ENCODE measurements around the gene C19orf18. TPM values are rescaled to one million over a fixed set of nuclear protein-coding genes. Genes with fewer than 3 reads are reported as not detected.

C19orf18 gene
- polyA plus RNA-seq, 3 donors, result not detected

DNA sequence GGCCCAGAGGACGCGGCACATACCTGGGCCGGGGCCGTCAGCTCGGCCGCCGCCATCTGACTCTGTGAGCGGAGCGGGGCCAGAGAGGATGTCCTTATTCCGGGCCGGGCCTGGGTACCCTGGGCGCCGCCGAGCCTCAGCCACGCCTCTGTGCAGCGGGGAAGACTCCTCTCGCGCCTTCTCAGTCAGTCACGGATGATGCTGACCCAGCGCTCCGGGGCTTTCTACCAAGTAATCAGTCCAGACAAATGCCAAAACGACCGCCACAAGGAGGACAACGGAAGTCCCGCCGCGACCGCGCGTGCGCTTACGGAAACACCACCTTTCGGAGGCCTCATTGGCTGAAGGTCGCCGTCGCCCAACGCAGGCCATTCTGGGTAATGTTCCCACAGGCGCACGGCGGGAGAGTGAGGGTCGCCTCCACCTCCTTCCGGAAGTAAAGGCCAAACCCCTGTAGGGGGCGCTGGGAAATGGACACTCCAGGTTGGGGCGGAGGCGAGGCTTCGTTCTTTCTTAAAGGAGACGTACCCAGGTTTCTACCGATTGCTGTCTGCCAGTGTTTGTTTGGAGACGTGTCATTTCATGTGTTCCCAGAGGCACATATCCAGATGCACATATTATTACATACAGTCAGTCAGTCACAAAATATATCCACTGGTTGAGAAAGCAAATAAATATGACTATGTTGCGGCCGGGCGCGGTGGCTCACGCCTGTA, 26.8 kb downstream of the C19orf18 start, which contains the start of gene ZNF256:
ZNF256 (minus strand) TSS at position 288 of the 716 bp plus-strand sequence; CDS start at position 56, 232 bp downstream.
- Histone ChIP-seq H3K4me2 (replicated peaks; ENCODE audit: extremely low read depth, low read length, poor library complexity, severe bottlenecking) (peak within 1 kb of the TSS; percentile 88), H3K9me3 (replicated peaks in 1 of 2; ENCODE audit: control insufficient read depth in 1 of 2, insufficient read depth in 1 of 2, low read length in 2 of 2) (peaks cover 85 to 91% of the 10 kb centered on the region in 2 donors), H4K20me1 (ENCODE audit: insufficient read depth, low read length) (no peaks in the 10 kb centered on the region), H3K4me1 (ENCODE audit: control insufficient read depth in 1 of 2, insufficient read depth in 2 of 2, low read length in 2 of 2) (peaks cover 12 to 19% of the 10 kb centered on the region in 2 donors), H2AFZ (ENCODE audit: insufficient read depth, low read depth, low read length, poor library complexity, severe bottlenecking) (peak within 1 kb of the TSS; percentile 89), H3K27me3 (ENCODE audit: control insufficient read depth in 2 of 2, insufficient read depth in 2 of 2, low read length in 2 of 2) (no peaks in the 10 kb centered on the region), H3K79me2 (ENCODE audit: insufficient read depth, low read length) (peaks cover 5% of the 10 kb centered on the region), H3K4me3 (replicated peaks in 1 of 3; ENCODE audit: low read depth in 2 of 3, low read length in 3 of 3) (peak within 1 kb of the TSS; percentile 58 to 87 (median 64)), H3K27ac (ENCODE audit: low read depth in 1 of 2, low read length in 2 of 2) (peak within 1 kb of the TSS; percentile 39 to 41), H3K9ac (ENCODE audit: insufficient read depth, low read length, poor library complexity, severe bottlenecking) (peak within 1 kb of the TSS; percentile 65), H3K36me3 (replicated peaks in 1 of 2; ENCODE audit: control insufficient read depth in 1 of 2, insufficient read depth in 2 of 2, low read length in 2 of 2) (peaks cover 9 to 19% of the 10 kb centered on the region in 2 donors)
- Mint-ChIP-seq H3K27ac (peak within 1 kb of the TSS in 4 of 7 donors; percentile 1 to 85 (median 76)), H3K4me3 (peak within 1 kb of the TSS; percentile 89 to 97), H3K4me1 (peaks cover 20% of the 10 kb centered on the region), H3K36me3 (peaks cover 30 to 33% of the 10 kb centered on the region in 2 donors), H3K9me3 (peaks cover 53 to 95% (median 93%) of the 10 kb centered on the region in 7 donors), H3K27me3 (ENCODE audit: low read depth in 3 of 3) (peaks cover 0 to 2% (median 0%) of the 10 kb centered on the region in 3 donors)
- intact Hi-C loops (cut with micrococcal nuclease), result no loop called here
- WGBS (ENCODE audit: insufficient coverage), result 7% methylated on average over 51 of the region's 54 CpGs
- DNase-seq, result peak; percentile 52 to 69 (median 55)
- TF ChIP-seq, protein P1, sequence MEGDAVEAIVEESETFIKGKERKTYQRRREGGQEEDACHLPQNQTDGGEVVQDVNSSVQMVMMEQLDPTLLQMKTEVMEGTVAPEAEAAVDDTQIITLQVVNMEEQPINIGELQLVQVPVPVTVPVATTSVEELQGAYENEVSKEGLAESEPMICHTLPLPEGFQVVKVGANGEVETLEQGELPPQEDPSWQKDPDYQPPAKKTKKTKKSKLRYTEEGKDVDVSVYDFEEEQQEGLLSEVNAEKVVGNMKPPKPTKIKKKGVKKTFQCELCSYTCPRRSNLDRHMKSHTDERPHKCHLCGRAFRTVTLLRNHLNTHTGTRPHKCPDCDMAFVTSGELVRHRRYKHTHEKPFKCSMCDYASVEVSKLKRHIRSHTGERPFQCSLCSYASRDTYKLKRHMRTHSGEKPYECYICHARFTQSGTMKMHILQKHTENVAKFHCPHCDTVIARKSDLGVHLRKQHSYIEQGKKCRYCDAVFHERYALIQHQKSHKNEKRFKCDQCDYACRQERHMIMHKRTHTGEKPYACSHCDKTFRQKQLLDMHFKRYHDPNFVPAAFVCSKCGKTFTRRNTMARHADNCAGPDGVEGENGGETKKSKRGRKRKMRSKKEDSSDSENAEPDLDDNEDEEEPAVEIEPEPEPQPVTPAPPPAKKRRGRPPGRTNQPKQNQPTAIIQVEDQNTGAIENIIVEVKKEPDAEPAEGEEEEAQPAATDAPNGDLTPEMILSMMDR (IDR thresholded peaks at IDR 0.05), result peak; percentile 24

DNA sequence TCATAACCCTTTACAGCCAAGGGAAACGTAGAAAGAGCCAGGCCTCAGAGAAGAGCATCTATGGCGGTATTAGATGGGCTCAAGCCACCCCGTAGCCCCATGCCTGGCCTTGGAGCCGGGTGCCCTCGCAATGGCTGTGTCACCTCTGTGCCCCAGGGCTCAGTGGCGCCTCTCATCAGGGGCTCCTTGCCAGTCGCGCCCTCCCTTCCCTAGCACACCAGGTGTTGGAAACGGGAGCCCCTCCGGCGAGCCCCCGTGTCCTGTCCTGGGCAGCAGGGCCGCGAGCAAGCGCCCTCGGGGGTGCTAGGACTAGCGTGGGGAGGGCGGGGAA, 27.3 kb downstream of the C19orf18 start:
- H3K36me3 Mint-ChIP-seq, result peaks cover 35 to 38% of the 10 kb centered on the region in 2 donors

More for the DNA sequence above, 27.3 kb downstream of the C19orf18 start:
- Histone ChIP-seq H4K20me1 (ENCODE audit: insufficient read depth, low read length) (no peaks in the 10 kb centered on the region), H3K36me3 (replicated peaks in 1 of 2; ENCODE audit: control insufficient read depth in 1 of 2, insufficient read depth in 2 of 2, low read length in 2 of 2) (peaks cover 14 to 24% of the 10 kb centered on the region in 2 donors), H3K9ac (ENCODE audit: insufficient read depth, low read length, poor library complexity, severe bottlenecking) (peak overlapping the region; percentile 65), H3K4me2 (replicated peaks; ENCODE audit: extremely low read depth, low read length, poor library complexity, severe bottlenecking) (peak overlapping the region; percentile 88), H3K27ac (ENCODE audit: low read depth in 1 of 2, low read length in 2 of 2) (peak overlapping the region in 1 of 2 donors; percentile 41), H3K9me3 (replicated peaks in 1 of 2; ENCODE audit: control insufficient read depth in 1 of 2, insufficient read depth in 1 of 2, low read length in 2 of 2) (peaks cover 86 to 91% of the 10 kb centered on the region in 2 donors), H3K4me3 (replicated peaks in 1 of 3; ENCODE audit: low read depth in 2 of 3, low read length in 3 of 3) (peak overlapping the region; percentile 58 to 87 (median 64)), H3K79me2 (ENCODE audit: insufficient read depth, low read length) (peaks cover 5% of the 10 kb centered on the region), H3K4me1 (ENCODE audit: control insufficient read depth in 1 of 2, insufficient read depth in 2 of 2, low read length in 2 of 2) (peaks cover 12 to 19% of the 10 kb centered on the region in 2 donors), H3K27me3 (ENCODE audit: control insufficient read depth in 2 of 2, insufficient read depth in 2 of 2, low read length in 2 of 2) (no peaks in the 10 kb centered on the region), H2AFZ (ENCODE audit: insufficient read depth, low read depth, low read length, poor library complexity, severe bottlenecking) (peak overlapping the region; percentile 89)
- peaks cover 0 to 2% (median 0%) of the 10 kb centered on the region in 3 donors for H3K27me3 Mint-ChIP-seq (ENCODE audit: low read depth in 3 of 3)
- intact Hi-C loops (cut with micrococcal nuclease), result no loop called here
- TF ChIP-seq, protein P1 (IDR thresholded peaks at IDR 0.05), result no peak
- 0% methylated on average over 10 of the region's 18 CpGs for WGBS (ENCODE audit: insufficient coverage)
- H3K27ac Mint-ChIP-seq, result peak overlapping the region in 2 of 7 donors; percentile 50 to 84
- no peak for DNase-seq
- H3K4me1 Mint-ChIP-seq, result peaks cover 20% of the 10 kb centered on the region
- peak overlapping the region; percentile 89 to 97 for H3K4me3 Mint-ChIP-seq
- peaks cover 58 to 95% (median 93%) of the 10 kb centered on the region in 7 donors for H3K9me3 Mint-ChIP-seq
